Subcutaneous abdominal adipose tissue (tissue), 5 donors: ENCODE measurements around the gene XRCC4.

Source experiments
- H3K27ac ChIP-seq: one replicate; pipeline ENCODE4 v1.7.0; 2013; ENCODE audit warnings: low read depth, mild to moderate bottlenecking, inconsistent platforms, low read length, moderate library complexity
- H3K27me3 ChIP-seq, 5 donors: one replicate each; pipeline ENCODE4 v1.7.0; 2013; ENCODE audit warnings: low read length in 5 of 5, inconsistent platforms in 1 of 5; ENCODE audit not compliant: control insufficient read depth in 5 of 5, insufficient read depth in 4 of 5
- H3K36me3 ChIP-seq, 5 donors: one replicate each; pipeline ENCODE4 v1.7.0; 2013; ENCODE audit warnings: low read length in 5 of 5; ENCODE audit not compliant: control insufficient read depth in 5 of 5, insufficient read depth in 5 of 5
- H3K4me1 ChIP-seq, 5 donors: one replicate each; pipeline ENCODE4 v1.7.0; 2013; ENCODE audit warnings: low read length in 5 of 5, mild to moderate bottlenecking in 3 of 5, moderate library complexity in 1 of 5; ENCODE audit not compliant: control insufficient read depth in 5 of 5, insufficient read depth in 5 of 5
- H3K4me3 ChIP-seq, 5 donors: one replicate each; pipeline ENCODE4 v1.7.0; 2013; ENCODE audit warnings: low read length in 5 of 5, low read depth in 1 of 5
- H3K9ac ChIP-seq, 5 donors: one replicate each; pipeline ENCODE4 v1.7.0; 2013; ENCODE audit warnings: low read length in 5 of 5, mild to moderate bottlenecking in 4 of 5, moderate library complexity in 3 of 5
- H3K9me3 ChIP-seq, 5 donors: one replicate each; pipeline ENCODE4 v1.7.0; 2013; ENCODE audit warnings: low read length in 5 of 5; ENCODE audit not compliant: control insufficient read depth in 5 of 5
- donor health status: healthy.
- donor health status: healthy.
- donor health status: healthy.
- donor health status: healthy.
- donor health status: healthy.

XRCC4 gene

GRCh38 chr5:83277953-83278352, 200.6 kb downstream of the XRCC4 start:
- H3K4me1 ChIP-seq = peaks cover 0 to 6% (median 4%) of the 10 kb centered on the region in 5 donors
- peaks cover 0 to 4% (median 0%) of the 10 kb centered on the region in 5 donors for H3K9me3 ChIP-seq
- H3K4me3 ChIP-seq = no peak overlapping the region
- H3K27ac ChIP-seq = no peak overlapping the region
- H3K9ac ChIP-seq = no peak overlapping the region
- H3K27me3 ChIP-seq = no peaks in the 10 kb centered on the region
- no peaks in the 10 kb centered on the region for H3K36me3 ChIP-seq

GRCh38 chr5:83281176-83281575, 203.8 kb downstream of the XRCC4 start:
- no peaks in the 10 kb centered on the region for H3K36me3 ChIP-seq
- H3K4me1 ChIP-seq = peaks cover 0 to 11% (median 4%) of the 10 kb centered on the region in 5 donors
- H3K27ac ChIP-seq = no peak overlapping the region

GRCh38 chr5:83281658-83282057, 204.3 kb downstream of the XRCC4 start:
- H3K9ac ChIP-seq = no peak overlapping the region
- no peaks in the 10 kb centered on the region for H3K27me3 ChIP-seq
- no peak overlapping the region for H3K27ac ChIP-seq
- H3K36me3 ChIP-seq = no peaks in the 10 kb centered on the region
- peaks cover 0 to 14% (median 4%) of the 10 kb centered on the region in 5 donors for H3K4me1 ChIP-seq
- no peak overlapping the region for H3K4me3 ChIP-seq
- no peaks in the 10 kb centered on the region for H3K9me3 ChIP-seq

More at GRCh38 chr5:83281176-83281575, 203.8 kb downstream of the XRCC4 start:
- H3K9me3 ChIP-seq = no peaks in the 10 kb centered on the region
- H3K4me3 ChIP-seq = no peak overlapping the region
- no peak overlapping the region for H3K9ac ChIP-seq
- no peaks in the 10 kb centered on the region for H3K27me3 ChIP-seq

GRCh38 chr5:83283761-83284160, 206.4 kb downstream of the XRCC4 start:
- Histone ChIP-seq H3K4me1 (peaks cover 0 to 8% (median 0%) of the 10 kb centered on the region in 5 donors), H3K27ac (no peak overlapping the region), H3K36me3 (no peaks in the 10 kb centered on the region), H3K27me3 (no peaks in the 10 kb centered on the region), H3K4me3 (no peak overlapping the region), H3K9me3 (no peaks in the 10 kb centered on the region), H3K9ac (no peak overlapping the region)

- Histone ChIP-seq H3K4me1 (peaks cover 0 to 8% (median 0%) of the 10 kb centered on the region in 5 donors), H3K9ac (no peak overlapping the region), H3K36me3 (no peaks in the 10 kb centered on the region), H3K9me3 (no peaks in the 10 kb centered on the region), H3K27ac (no peak overlapping the region), H3K27me3 (no peaks in the 10 kb centered on the region), H3K4me3 (no peak overlapping the region)
Observed at GRCh38 chr5:83285661-83286398, 208.5 kb downstream of the XRCC4 start.

- no peak overlapping the region for H3K27ac ChIP-seq
- H3K4me1 ChIP-seq = no peaks in the 10 kb centered on the region
- H3K27me3 ChIP-seq = no peaks in the 10 kb centered on the region
- no peaks in the 10 kb centered on the region for H3K36me3 ChIP-seq
- no peak overlapping the region for H3K4me3 ChIP-seq
- H3K9ac ChIP-seq = no peak overlapping the region
- peaks cover 0 to 8% (median 2%) of the 10 kb centered on the region in 5 donors for H3K9me3 ChIP-seq
Observed at GRCh38 chr5:83294246-83294645, 216.9 kb downstream of the XRCC4 start.

GRCh38 chr5:83299353-83299752, 222.0 kb downstream of the XRCC4 start:
- Histone ChIP-seq H3K27me3 (no peaks in the 10 kb centered on the region), H3K4me3 (no peak overlapping the region), H3K27ac (no peak overlapping the region), H3K36me3 (no peaks in the 10 kb centered on the region), H3K9me3 (peaks cover 0 to 19% (median 4%) of the 10 kb centered on the region in 5 donors), H3K9ac (no peak overlapping the region), H3K4me1 (no peaks in the 10 kb centered on the region)

- no peaks in the 10 kb centered on the region for H3K36me3 ChIP-seq
- H3K4me1 ChIP-seq = peaks cover 0 to 8% (median 0%) of the 10 kb centered on the region in 5 donors
- H3K27me3 ChIP-seq = no peaks in the 10 kb centered on the region
- H3K9me3 ChIP-seq = no peaks in the 10 kb centered on the region
- peak overlapping the region; percentile 5 for H3K27ac ChIP-seq
- no peak overlapping the region for H3K4me3 ChIP-seq
- no peak overlapping the region for H3K9ac ChIP-seq
Observed at GRCh38 chr5:83306572-83307241, 229.4 kb downstream of the XRCC4 start.

- H3K9ac ChIP-seq = no peak overlapping the region
- H3K27me3 ChIP-seq = no peaks in the 10 kb centered on the region
- no peak overlapping the region for H3K4me3 ChIP-seq
- H3K9me3 ChIP-seq = peaks cover 0 to 2% (median 0%) of the 10 kb centered on the region in 5 donors
- no peaks in the 10 kb centered on the region for H3K36me3 ChIP-seq
- peaks cover 0 to 3% (median 0%) of the 10 kb centered on the region in 5 donors for H3K4me1 ChIP-seq
- H3K27ac ChIP-seq = no peak overlapping the region
Observed at GRCh38 chr5:83312663-83313062, 235.3 kb downstream of the XRCC4 start.

- peaks cover 0 to 3% (median 0%) of the 10 kb centered on the region in 5 donors for H3K4me1 ChIP-seq
- H3K27ac ChIP-seq = no peak overlapping the region
Observed at GRCh38 chr5:83313436-83313835, 236.1 kb downstream of the XRCC4 start.

More at GRCh38 chr5:83313436-83313835, 236.1 kb downstream of the XRCC4 start:
- H3K4me3 ChIP-seq = no peak overlapping the region
- peaks cover 0 to 2% (median 0%) of the 10 kb centered on the region in 5 donors for H3K9me3 ChIP-seq
- no peak overlapping the region for H3K9ac ChIP-seq
- H3K27me3 ChIP-seq = no peaks in the 10 kb centered on the region
- no peaks in the 10 kb centered on the region for H3K36me3 ChIP-seq
